ENCODE results near the gene HINT3. TPM values are rescaled to one million over a fixed set of nuclear protein-coding genes. Genes with fewer than 3 reads are reported as not detected.

The HINT3 gene
- total and polyA plus RNA-seq, 2 donors (not counting 3 experiments of a cell fraction or from before 2014, with no cell fraction given), result 1.8 to 8.4 TPM

GRCh38 chr6:125924169-125924568 lies 32.4 kb upstream of the HINT3 start:
- dilution Hi-C loops (cut with MboI; ENCODE audit: extremely low pct_ligation_motif_present, low sequenced_read_pairs), result no loop called here
- no peaks in the 10 kb centered on the region for H3K27me3 ChIP-seq (ENCODE audit: control insufficient read depth in 2 of 2, insufficient read depth in 2 of 2, low read length in 2 of 2)
- H4K20me1 ChIP-seq (replicated peaks; ENCODE audit: control insufficient read depth, extremely low read depth, insufficient read depth, low read length), result no peaks in the 10 kb centered on the region
- H3K4me1 ChIP-seq (ENCODE audit: control insufficient read depth, extremely low read depth, insufficient read depth, low read length), result peaks cover 4% of the 10 kb centered on the region
- no peaks in the 10 kb centered on the region for H3K9me3 ChIP-seq (replicated peaks; ENCODE audit: control insufficient read depth, insufficient read depth, low read length)
- FAIRE-seq (no peak), DNase-seq (ENCODE audit: low read depth, low spot score) (no peak)
- H2AFZ ChIP-seq (ENCODE audit: low read depth, low read length), result no peak overlapping the region
- no peak overlapping the region for H3K4me2 ChIP-seq (ENCODE audit: insufficient read depth, low read length)
- H3K27ac ChIP-seq (ENCODE audit: insufficient read depth, low read depth, low read length), result no peak overlapping the region
- H3K9ac ChIP-seq (replicated peaks; ENCODE audit: extremely low read depth, insufficient read depth, low read length), result no peak overlapping the region
- TF ChIP-seq JUN (IDR thresholded peaks at IDR 0.05; ENCODE audit: borderline replicate concordance, insufficient read depth, insufficient read length, low read depth) (no peak), POLR2AphosphoS5 (IDR thresholded peaks at IDR 0.05; ENCODE audit: insufficient read depth, low read depth, low read length) (no peak), MYC (IDR thresholded peaks at IDR 0.05; ENCODE audit: low read depth, low read length) (no peak), FOS (IDR thresholded peaks at IDR 0.05; ENCODE audit: borderline replicate concordance, insufficient read depth, low read length) (no peak), EZH2 (IDR thresholded peaks at IDR 0.05; ENCODE audit: borderline replicate concordance, low read depth, low read length, severe bottlenecking) (no peak), CTCF (IDR thresholded peaks at IDR 0.05; ENCODE audit: extremely low read depth in 1 of 2, insufficient read depth in 1 of 2, low read depth in 1 of 2, low read length in 2 of 2) (no peak), MAX (IDR thresholded peaks at IDR 0.05; ENCODE audit: insufficient read depth, insufficient read length) (no peak), GATA2 (IDR thresholded peaks at IDR 0.05; ENCODE audit: insufficient read depth, insufficient read length, low read depth, low read length) (no peak), POLR2A (IDR thresholded peaks at IDR 0.05; ENCODE audit: low read depth, low read length) (no peak)
- H3K9me1 ChIP-seq (replicated peaks; ENCODE audit: control insufficient read depth, extremely low read depth, insufficient read depth, low read length), result no peaks in the 10 kb centered on the region
- no peak overlapping the region for H3K4me3 ChIP-seq (replicated peaks in 1 of 3; ENCODE audit: insufficient read depth in 1 of 3, low read depth in 1 of 3, low read length in 3 of 3)
- intact Hi-C loops (cut with micrococcal nuclease), result no loop called here
- POLR2A ChIA-PET, result no interaction called here
- H3K36me3 ChIP-seq (ENCODE audit: control insufficient read depth in 2 of 2, extremely low read depth in 1 of 2, insufficient read depth in 2 of 2, low read length in 2 of 2), result peaks cover 27 to 32% of the 10 kb centered on the region in 2 experiments
- no TSS peak for BruUV-seq (replicated peaks)
- H3K79me2 ChIP-seq (ENCODE audit: control insufficient read depth, insufficient read depth, low read length), result no peaks in the 10 kb centered on the region
- CTCF ChIA-PET, result interaction anchor here (1.1 to 2.6 kb wide), 7 partner anchors 10 to 134 kb away, joined by 3 to 6 read pairs (median 4); partner anchors contain the start of genes HINT3 and NCOA7

All from endothelial cell of umbilical vein (primary cell).